LNCAP (cell line): ENCODE data around the gene SUSD6.

Experiments used
- TF ChIP-seq, protein P1 (sequence below): fragments of 450-650 bp; IDR thresholded peaks from 2 replicates; pipeline ENCODE4 v1.5.1; 2017; ENCODE audit warnings: mild to moderate bottlenecking

Gene SUSD6

GRCh38 chr14:69711881-69712560, 100.6 kb downstream of the SUSD6 start:
- TF ChIP-seq, protein P1, sequence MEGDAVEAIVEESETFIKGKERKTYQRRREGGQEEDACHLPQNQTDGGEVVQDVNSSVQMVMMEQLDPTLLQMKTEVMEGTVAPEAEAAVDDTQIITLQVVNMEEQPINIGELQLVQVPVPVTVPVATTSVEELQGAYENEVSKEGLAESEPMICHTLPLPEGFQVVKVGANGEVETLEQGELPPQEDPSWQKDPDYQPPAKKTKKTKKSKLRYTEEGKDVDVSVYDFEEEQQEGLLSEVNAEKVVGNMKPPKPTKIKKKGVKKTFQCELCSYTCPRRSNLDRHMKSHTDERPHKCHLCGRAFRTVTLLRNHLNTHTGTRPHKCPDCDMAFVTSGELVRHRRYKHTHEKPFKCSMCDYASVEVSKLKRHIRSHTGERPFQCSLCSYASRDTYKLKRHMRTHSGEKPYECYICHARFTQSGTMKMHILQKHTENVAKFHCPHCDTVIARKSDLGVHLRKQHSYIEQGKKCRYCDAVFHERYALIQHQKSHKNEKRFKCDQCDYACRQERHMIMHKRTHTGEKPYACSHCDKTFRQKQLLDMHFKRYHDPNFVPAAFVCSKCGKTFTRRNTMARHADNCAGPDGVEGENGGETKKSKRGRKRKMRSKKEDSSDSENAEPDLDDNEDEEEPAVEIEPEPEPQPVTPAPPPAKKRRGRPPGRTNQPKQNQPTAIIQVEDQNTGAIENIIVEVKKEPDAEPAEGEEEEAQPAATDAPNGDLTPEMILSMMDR: no peak

DNA sequence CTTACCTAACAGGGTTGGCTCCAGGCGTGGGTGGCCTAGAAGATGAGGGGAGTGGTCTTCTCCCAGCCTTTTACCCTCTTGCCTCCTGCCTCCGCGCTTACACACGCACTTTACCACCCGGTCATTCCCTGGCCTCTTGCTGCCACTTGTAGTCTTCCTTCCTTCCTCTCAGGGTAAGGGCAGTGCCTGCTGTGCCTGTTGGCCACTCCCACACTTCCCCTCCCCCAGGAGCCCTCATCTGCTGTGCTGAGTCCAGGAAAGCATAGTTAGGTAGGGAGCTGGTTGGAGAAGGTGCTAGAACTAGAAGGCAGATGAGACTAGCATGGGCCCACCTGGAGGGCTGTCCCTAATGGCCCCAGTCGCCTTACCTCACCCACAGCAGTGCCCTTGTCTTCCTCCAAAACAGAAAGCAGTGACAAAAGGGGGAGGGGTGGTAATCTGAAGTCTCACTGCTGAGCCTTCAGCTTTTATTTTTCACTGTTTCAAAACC, 101.2 kb downstream of the SUSD6 start:
- TF ChIP-seq, protein P1: no peak

DNA sequence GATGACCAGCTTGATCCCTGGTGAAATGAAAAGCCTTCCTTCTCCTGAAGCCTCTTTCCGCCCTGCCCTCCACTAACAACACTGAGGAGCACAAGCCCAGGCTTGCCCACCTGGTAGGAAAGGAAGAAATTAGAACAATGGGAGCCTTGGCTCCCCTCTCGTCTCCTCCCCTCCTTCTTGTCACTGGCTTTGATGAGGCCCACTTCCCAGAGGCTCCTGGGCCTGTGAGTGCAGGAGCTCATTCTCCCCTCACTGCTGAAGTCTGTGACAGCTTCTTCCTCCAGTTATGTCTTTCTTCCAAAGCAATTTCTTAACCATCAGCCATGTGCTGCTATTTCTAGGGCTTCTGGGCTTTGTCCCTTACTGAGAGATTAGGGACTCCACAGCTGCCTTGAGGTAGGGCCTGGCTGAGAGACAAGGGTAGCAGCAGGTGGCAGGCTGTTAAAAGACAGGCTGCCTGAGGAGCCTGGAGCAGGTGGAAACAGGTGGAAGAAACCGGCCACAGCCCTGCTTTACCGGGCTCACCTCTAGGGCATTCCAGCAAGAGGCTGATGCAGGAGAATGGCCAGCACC, 101.9 kb downstream of the SUSD6 start:
- TF ChIP-seq, protein P1: no peak

- TF ChIP-seq, protein P1: no peak
Measured at GRCh38 chr14:69713993-69714679, 102.7 kb downstream of the SUSD6 start.

GRCh38 chr14:69715725-69716477, 104.5 kb downstream of the SUSD6 start:
- TF ChIP-seq, protein P1: no peak

DNA sequence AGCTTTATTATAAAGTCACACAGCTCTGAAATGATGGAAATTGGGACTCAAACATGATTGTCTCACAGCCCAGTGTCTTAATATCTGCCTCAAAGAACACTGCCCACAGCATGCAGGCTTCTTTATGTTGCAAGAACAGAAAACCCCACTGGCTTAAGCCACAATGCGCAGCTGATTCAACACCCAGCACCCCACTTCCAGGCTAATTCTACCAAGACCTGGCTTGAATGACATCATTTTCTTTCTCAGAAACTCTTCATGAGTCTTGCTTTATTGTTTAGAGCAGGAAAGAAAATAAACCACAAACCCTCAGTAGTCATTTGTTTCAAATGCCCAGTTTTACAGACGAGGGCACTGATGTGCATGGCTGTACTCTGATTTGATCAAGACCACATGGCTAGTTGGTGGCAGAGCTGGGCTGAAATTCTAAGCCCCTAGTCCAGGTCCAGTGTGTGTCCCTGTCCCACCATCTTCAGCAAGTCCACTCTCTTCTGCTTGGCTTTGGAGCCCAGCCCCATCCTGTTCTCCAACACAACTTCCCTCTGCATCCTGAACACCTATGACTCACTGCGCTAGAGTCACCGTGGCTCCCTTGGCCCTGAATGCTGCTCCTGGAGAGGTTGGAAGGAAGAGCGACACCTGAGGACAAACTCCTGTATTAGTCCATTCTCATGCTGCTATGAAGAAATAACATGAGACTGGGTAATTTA, 105.2 kb downstream of the SUSD6 start:
- TF ChIP-seq, protein P1: no peak

- TF ChIP-seq, protein P1: no peak
Measured at GRCh38 chr14:69719501-69719951, 108.1 kb downstream of the SUSD6 start.
